ENCODE measurements around the gene HPCA. TPM values are rescaled to one million over a fixed set of nuclear protein-coding genes. Genes with fewer than 3 reads are reported as not detected.

The HPCA gene
- total and polyA plus RNA-seq, 2 of the 4 experiments (the other 2 are of a cell fraction) = 0.22 TPM; not detected in 1

- no peak overlapping the region for H4K5ac ChIP-seq (ENCODE audit: low read depth, low read length)
- H2AFZ ChIP-seq (replicated peaks; ENCODE audit: low read length, poor library complexity) = no peak overlapping the region
- H2BK5ac ChIP-seq (ENCODE audit: low read depth, low read length, poor library complexity, severe bottlenecking) = no peak overlapping the region
- peaks cover 4% of the 10 kb centered on the region for H3K9me1 ChIP-seq (ENCODE audit: insufficient read depth, low read length)
- no peak overlapping the region for H3K23ac ChIP-seq (ENCODE audit: low read depth, low read length)
- ChIA-PET CTCF (interaction anchor here (0.9 to 1.2 kb wide), 2 partner anchors 30 to 73 kb away, joined by 3 read pairs; partner anchors contain the start of gene HPCA), POLR2A (ENCODE audit: unreplicated experiment) (no interaction called here)
- H2AK9ac ChIP-seq (replicated peaks; ENCODE audit: low read depth, low read length, poor library complexity) = no peak overlapping the region
- DNase-seq = peak; percentile 22
- no peak overlapping the region for H3K9ac ChIP-seq (ENCODE audit: low read depth, low read length)
- no peak overlapping the region for H3K14ac ChIP-seq (replicated peaks; ENCODE audit: low read depth, low read length)
- H4K20me1 ChIP-seq (ENCODE audit: insufficient read depth, low read length) = no peaks in the 10 kb centered on the region
- no TSS peak for BruUV-seq (replicated peaks)
- TF ChIP-seq CEBPB (IDR thresholded peaks at IDR 0.05; ENCODE audit: low read depth, low read length) (peak; percentile 46; the same call in 1 of the 2 replicates), FOS (IDR thresholded peaks at IDR 0.05; ENCODE audit: low read depth, low read length) (no peak)
- H2BK120ac ChIP-seq (ENCODE audit: low read depth, low read length) = no peak overlapping the region
- no peaks in the 10 kb centered on the region; the same call in 1 of the 2 replicates for H3K27me3 ChIP-seq (ENCODE audit: control insufficient read depth, insufficient read depth, low read length)
- no peak overlapping the region for H3K56ac ChIP-seq (ENCODE audit: extremely low read depth, insufficient read depth, low read length)
- H4K91ac ChIP-seq (ENCODE audit: insufficient read depth, low read depth, low read length) = no peak overlapping the region
- H3K27ac ChIP-seq (ENCODE audit: insufficient read depth, low read length) = no peak overlapping the region
- no peak overlapping the region for H2BK20ac ChIP-seq (ENCODE audit: low read depth, low read length)
- H4K8ac ChIP-seq (ENCODE audit: low read depth in 2 of 2, low read length in 2 of 2) = no peak overlapping the region
- no peak overlapping the region for H2AK5ac ChIP-seq (ENCODE audit: low read depth, low read length)
- H3K4me3 ChIP-seq (ENCODE audit: insufficient read depth, low read depth, low read length) = no peak overlapping the region
- H3K9me3 ChIP-seq (ENCODE audit: control insufficient read depth, insufficient read depth, low read length) = 0 out of 2 replicates have a peak, but pooled peaks cover 2% of the 10 kb centered on the region
- H3K4ac ChIP-seq (ENCODE audit: low read depth, low read length) = no peak overlapping the region
- 93% methylated on average over 2 of the region's 12 CpGs; no CpG with 5 or more reads in 1 of the 2 experiments for WGBS, 2 experiments (ENCODE audit: extremely low coverage in 2 of 2, insufficient read length in 1 of 2)
- no peaks in the 10 kb centered on the region for H3K36me3 ChIP-seq (ENCODE audit: control insufficient read depth, insufficient read depth, low read length)
- no peaks in the 10 kb centered on the region for H3K79me1 ChIP-seq (ENCODE audit: low read depth in 1 of 2, low read length in 2 of 2)
- no peak overlapping the region for H3K4me2 ChIP-seq (ENCODE audit: low read depth, low read length)
- H3K18ac ChIP-seq (ENCODE audit: low read depth, low read length) = no peak overlapping the region
- dilution Hi-C loops (cut with HindIII; ENCODE audit: low sequenced_read_pairs, unreplicated experiment) (no loop called here), in situ Hi-C loops (cut with MboI; ENCODE audit: low sequenced_read_pairs) (no loop called here), intact Hi-C loops (cut with micrococcal nuclease) (no loop called here)
- H2BK15ac ChIP-seq (ENCODE audit: low read depth, low read length) = no peak overlapping the region
- H3K4me1 ChIP-seq (ENCODE audit: control insufficient read depth, insufficient read depth, low read length) = 0 out of 2 replicates have a peak, but pooled peaks cover 1% of the 10 kb centered on the region
- no peak for ATAC-seq (ENCODE audit: low read depth)
Observed at GRCh38 chr1:32915766-32916706, 29.7 kb downstream of the HPCA start.

Measured in IMR-90 (cell line).